Endothelial cell of umbilical vein (primary cell): ENCODE measurements around the gene GLI3. TPM values are rescaled to one million over a fixed set of nuclear protein-coding genes. Genes with fewer than 3 reads are reported as not detected.

Experiments
- BruUV-seq: library from RNA; stranded (reverse); fragments of 400-500 nt; replicated peaks from 2 replicates; lab custom pipeline; 2021; lab: Mats Ljungman, UMichigan
- CTCF ChIA-PET: fragments of 300-600, 350-600 bp; sonication (Branson Sonifier 250); formaldehyde crosslinking; loops from one replicate; lab custom pipeline; 2021; ENCODE audit warnings: antibody characterized with exemption, inconsistent platforms; lab: Charles Lee
- POLR2A ChIA-PET: fragments of 300-600, 350-600 bp; sonication (Branson Sonifier 250); formaldehyde crosslinking; loops from one replicate; lab custom pipeline; 2021; ENCODE audit warnings: antibody characterized with exemption, inconsistent platforms; lab: Charles Lee
- DNase-seq: peaks from one replicate; pipeline ENCODE4 v3.0.0-alpha.2; 2011; ENCODE audit warnings: low read depth, low spot score
- FAIRE-seq: peaks from 2 replicates; lab custom pipeline; 2011; peaks lifted over from hg19 to GRCh38; lab: Jason Lieb, UNC
- H2AFZ ChIP-seq: 2 replicates; pipeline ENCODE4 v1.6.0; 2012; ENCODE audit warnings: low read depth, low read length, control low read depth, inconsistent platforms
- H3K27ac ChIP-seq: 2 replicates; pipeline ENCODE4 v1.5.1; 2011; ENCODE audit warnings: low read depth, mild to moderate bottlenecking, control low read depth, low read length, moderate library complexity; ENCODE audit not compliant: insufficient read depth
- H3K27me3 ChIP-seq, 2 experiments: 2 replicates each; pipeline versions ENCODE4 v1.6.0 to v1.6.1; 2011; ENCODE audit warnings: low read length in 2 of 2, mixed read lengths in 1 of 2; ENCODE audit not compliant: control insufficient read depth in 2 of 2, insufficient read depth in 2 of 2
- H3K36me3 ChIP-seq, 2 experiments: 2 replicates in 1 of 2; 3 replicates in 1 of 2; pipeline ENCODE4 v1.5.1; 2011; ENCODE audit warnings: low read length in 2 of 2, mild to moderate bottlenecking in 1 of 2, moderate library complexity in 1 of 2; ENCODE audit not compliant: control insufficient read depth in 2 of 2, insufficient read depth in 2 of 2; ENCODE audit errors: extremely low read depth in 1 of 2
- H3K4me1 ChIP-seq: 3 replicates; pipeline ENCODE4 v1.5.1; 2011; ENCODE audit warnings: mild to moderate bottlenecking, low read length; ENCODE audit not compliant: control insufficient read depth, insufficient read depth; ENCODE audit errors: extremely low read depth
- H3K4me2 ChIP-seq: 2 replicates; pipeline ENCODE4 v1.6.1; 2011; ENCODE audit warnings: low read length, control low read depth, mixed read lengths; ENCODE audit not compliant: insufficient read depth
- H3K4me3 ChIP-seq, 3 experiments: fragments of 200-600 bp in 1 of 3; sonication (generic), shearing (Covaris generic) in 1 of 3; replicated peaks in 1 of 3; 2 replicates each; pipeline ENCODE4 v1.5.1; 2011 to 2016; ENCODE audit warnings: control low read depth in 3 of 3, low read length in 3 of 3, mild to moderate bottlenecking in 2 of 3, inconsistent platforms in 1 of 3, low read depth in 1 of 3, moderate library complexity in 1 of 3; ENCODE audit not compliant: insufficient read depth in 1 of 3
- H3K79me2 ChIP-seq: 2 replicates; pipeline ENCODE4 v1.6.0; 2012; ENCODE audit warnings: low read length, inconsistent platforms; ENCODE audit not compliant: control insufficient read depth, insufficient read depth
- H3K9ac ChIP-seq: replicated peaks from 2 replicates; pipeline ENCODE3; 2011; ENCODE audit warnings: low read length, control low read depth; ENCODE audit not compliant: insufficient read depth; ENCODE audit errors: extremely low read depth
- H3K9me1 ChIP-seq: replicated peaks from 3 replicates; pipeline ENCODE4 v1.6.0; 2011; ENCODE audit warnings: mild to moderate bottlenecking, low read length; ENCODE audit not compliant: control insufficient read depth, insufficient read depth; ENCODE audit errors: extremely low read depth
- H3K9me3 ChIP-seq: replicated peaks from 2 replicates; pipeline ENCODE4 v1.5.1; 2012; ENCODE audit warnings: low read length, inconsistent platforms; ENCODE audit not compliant: control insufficient read depth, insufficient read depth
- H4K20me1 ChIP-seq: replicated peaks from 2 replicates; pipeline ENCODE3; 2011; ENCODE audit warnings: mild to moderate bottlenecking, low read length; ENCODE audit not compliant: control insufficient read depth, insufficient read depth; ENCODE audit errors: extremely low read depth
- EZH2 ChIP-seq: IDR thresholded peaks from 2 replicates; pipeline ENCODE4 v1.6.1; 2012; ENCODE audit warnings: borderline replicate concordance, low read depth, mild to moderate bottlenecking, moderate library complexity, low read length, inconsistent platforms; ENCODE audit not compliant: severe bottlenecking
- FOS ChIP-seq: IDR thresholded peaks from 2 replicates; pipeline ENCODE4 v1.6.1; 2011; ENCODE audit warnings: mild to moderate bottlenecking, low read length, moderate library complexity, borderline replicate concordance; ENCODE audit not compliant: insufficient read depth
- GATA2 ChIP-seq: IDR thresholded peaks from 2 replicates; pipeline ENCODE4 v1.7.0; 2011; ENCODE audit warnings: low read depth, mild to moderate bottlenecking, moderate library complexity, mixed read lengths, low read length; ENCODE audit not compliant: insufficient read length, insufficient read depth
- JUN ChIP-seq: IDR thresholded peaks from 2 replicates; pipeline ENCODE4 v1.6.1; 2011; ENCODE audit warnings: borderline replicate concordance, low read depth; ENCODE audit not compliant: insufficient read length, insufficient read depth
- MAX ChIP-seq: IDR thresholded peaks from 2 replicates; pipeline ENCODE4 v1.6.1; 2011; ENCODE audit not compliant: insufficient read depth, insufficient read length
- MYC ChIP-seq: IDR thresholded peaks from one replicate; pipeline ENCODE4 v1.6.1; 2011; ENCODE audit warnings: mild to moderate bottlenecking, low read depth, low read length
- POLR2A ChIP-seq: IDR thresholded peaks from 2 replicates; pipeline ENCODE4 v1.6.1; 2012; ENCODE audit warnings: low read depth, mild to moderate bottlenecking, control low read depth, low read length
- POLR2AphosphoS5 ChIP-seq: IDR thresholded peaks from 2 replicates; pipeline ENCODE4 v1.6.1; 2012; ENCODE audit warnings: low read depth, mild to moderate bottlenecking, control low read depth, low read length, moderate library complexity; ENCODE audit not compliant: insufficient read depth
- dilution Hi-C: fragments of 300-500 bp; cut with MboI; formaldehyde crosslinking; loops from one replicate; pipeline ENCODE4 v1.15.0; 2019; ENCODE audit warnings: low sequenced_read_pairs; ENCODE audit not compliant: extremely low pct_ligation_motif_present
- intact Hi-C: fragments of 100-400 bp; cut with micrococcal nuclease; formaldehyde crosslinking; loops from one replicate; pipeline ENCODE4 v1.10.0; 2022
- polyA plus RNA-seq, 4 experiments: library from polyadenylated mRNA; depleted of rRNA in 3 of 4; stranded (reverse) in 3 of 4; unstranded in 1 of 4; fragments of >200 nt; gene quantifications; 2 replicates each; pipeline versions ENCODE4 v1.2.1 to v1.2.3, GENCODE V29; 2011 to 2012; ENCODE audit warnings: missing spikeins in 1 of 4
- total RNA-seq: library from RNA; stranded (reverse); gene quantifications from 2 replicates; pipeline ENCODE4 v1.2.3, GENCODE V29; 2021
- TF ChIP-seq, protein P1 (sequence below), 2 donors: IDR thresholded peaks; 1 replicate in 1 of 2; 2 replicates in 1 of 2; pipeline ENCODE4 v1.5.1; 2011; ENCODE audit warnings: low read length in 2 of 2, mild to moderate bottlenecking in 2 of 2, moderate library complexity in 2 of 2, control low read depth in 1 of 2, inconsistent platforms in 1 of 2, low read depth in 1 of 2; ENCODE audit not compliant: insufficient read depth in 1 of 2; ENCODE audit errors: extremely low read depth in 1 of 2

The GLI3 gene
- total and polyA plus RNA-seq, 2 donors (not counting 3 experiments of a cell fraction or from before 2014, with no cell fraction given) = 6.0 to 24.9 TPM

GRCh38 chr7:42021631-42022030 is 215.4 kb downstream of the GLI3 start:
- CTCF ChIA-PET = interaction anchor here (1.2 kb wide), 1 partner anchor 11 kb away, joined by 3 read pairs; no protein-coding TSS in a partner anchor
- dilution Hi-C loops = no loop called here
- no TSS peak for BruUV-seq
- no peaks in the 10 kb centered on the region for H3K9me1 ChIP-seq
- POLR2A ChIA-PET = no interaction called here
- DNase-seq = no peak
- H3K4me2 ChIP-seq = no peak overlapping the region
- intact Hi-C loops = no loop called here
- peaks cover 0 to 5% of the 10 kb centered on the region in 2 experiments for H3K36me3 ChIP-seq
- FAIRE-seq = no peak
- no peak overlapping the region for H3K4me3 ChIP-seq
- H3K79me2 ChIP-seq = no peaks in the 10 kb centered on the region
- no peak overlapping the region for H3K27ac ChIP-seq
- no peaks in the 10 kb centered on the region for H4K20me1 ChIP-seq
- H3K9ac ChIP-seq = no peak overlapping the region
- no peak overlapping the region for H2AFZ ChIP-seq
- H3K27me3 ChIP-seq = no peaks in the 10 kb centered on the region
- TF ChIP-seq MYC (no peak), FOS (no peak)
- no peaks in the 10 kb centered on the region for H3K4me1 ChIP-seq
- H3K9me3 ChIP-seq = no peaks in the 10 kb centered on the region

- Histone ChIP-seq H3K79me2 (no peaks in the 10 kb centered on the region), H3K4me1 (no peaks in the 10 kb centered on the region), H3K4me2 (no peak overlapping the region), H4K20me1 (no peaks in the 10 kb centered on the region), H3K4me3 (no peak overlapping the region), H3K9me1 (no peaks in the 10 kb centered on the region), H3K9ac (no peak overlapping the region), H2AFZ (no peak overlapping the region), H3K27ac (no peak overlapping the region), H3K36me3 (peaks cover 2% of the 10 kb centered on the region in 2 experiments), H3K27me3 (no peaks in the 10 kb centered on the region), H3K9me3 (no peaks in the 10 kb centered on the region)
- TF ChIP-seq MYC (no peak), GATA2 (no peak), FOS (no peak), POLR2A (no peak), MAX (no peak), EZH2 (no peak), JUN (no peak), POLR2AphosphoS5 (no peak)
- TF ChIP-seq, protein P1, sequence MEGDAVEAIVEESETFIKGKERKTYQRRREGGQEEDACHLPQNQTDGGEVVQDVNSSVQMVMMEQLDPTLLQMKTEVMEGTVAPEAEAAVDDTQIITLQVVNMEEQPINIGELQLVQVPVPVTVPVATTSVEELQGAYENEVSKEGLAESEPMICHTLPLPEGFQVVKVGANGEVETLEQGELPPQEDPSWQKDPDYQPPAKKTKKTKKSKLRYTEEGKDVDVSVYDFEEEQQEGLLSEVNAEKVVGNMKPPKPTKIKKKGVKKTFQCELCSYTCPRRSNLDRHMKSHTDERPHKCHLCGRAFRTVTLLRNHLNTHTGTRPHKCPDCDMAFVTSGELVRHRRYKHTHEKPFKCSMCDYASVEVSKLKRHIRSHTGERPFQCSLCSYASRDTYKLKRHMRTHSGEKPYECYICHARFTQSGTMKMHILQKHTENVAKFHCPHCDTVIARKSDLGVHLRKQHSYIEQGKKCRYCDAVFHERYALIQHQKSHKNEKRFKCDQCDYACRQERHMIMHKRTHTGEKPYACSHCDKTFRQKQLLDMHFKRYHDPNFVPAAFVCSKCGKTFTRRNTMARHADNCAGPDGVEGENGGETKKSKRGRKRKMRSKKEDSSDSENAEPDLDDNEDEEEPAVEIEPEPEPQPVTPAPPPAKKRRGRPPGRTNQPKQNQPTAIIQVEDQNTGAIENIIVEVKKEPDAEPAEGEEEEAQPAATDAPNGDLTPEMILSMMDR (IDR thresholded peaks at IDR 0.05; ENCODE audit: extremely low read depth in 1 of 2, insufficient read depth in 1 of 2, low read depth in 1 of 2, low read length in 2 of 2) = no peak
- BruUV-seq = no TSS peak
- intact Hi-C loops = no loop called here
- FAIRE-seq (no peak), DNase-seq (no peak)
- dilution Hi-C loops = no loop called here
- ChIA-PET CTCF (no interaction called here), POLR2A (no interaction called here)
Measured at GRCh38 chr7:42020061-42020460, 216.9 kb downstream of the GLI3 start.
